Renal cortex interstitium (tissue), 11 donors: Measurements from ENCODE around the gene GDPD3. TPM values are rescaled to one million over a fixed set of nuclear protein-coding genes. Genes with fewer than 3 reads are reported as not detected.

Source experiments
- DNase-seq, 11 donors: peaks; one replicate each; pipeline ENCODE4 v3.0.0-alpha.2; 2013; ENCODE audit warnings: low read depth in 9 of 11, low spot score in 4 of 11; ENCODE audit errors: extremely low read depth in 1 of 11
- polyA plus RNA-seq, 3 donors: library from polyadenylated mRNA; unstranded; fragments of 120-200 nt; gene quantifications; one replicate each; pipeline ENCODE4 v1.2.1, GENCODE V29; 2013; ENCODE audit not compliant: insufficient read length in 3 of 3

The GDPD3 gene
- polyA plus RNA-seq, 3 donors, result 11.3 to 14.0 (median 12.6) TPM

DNA sequence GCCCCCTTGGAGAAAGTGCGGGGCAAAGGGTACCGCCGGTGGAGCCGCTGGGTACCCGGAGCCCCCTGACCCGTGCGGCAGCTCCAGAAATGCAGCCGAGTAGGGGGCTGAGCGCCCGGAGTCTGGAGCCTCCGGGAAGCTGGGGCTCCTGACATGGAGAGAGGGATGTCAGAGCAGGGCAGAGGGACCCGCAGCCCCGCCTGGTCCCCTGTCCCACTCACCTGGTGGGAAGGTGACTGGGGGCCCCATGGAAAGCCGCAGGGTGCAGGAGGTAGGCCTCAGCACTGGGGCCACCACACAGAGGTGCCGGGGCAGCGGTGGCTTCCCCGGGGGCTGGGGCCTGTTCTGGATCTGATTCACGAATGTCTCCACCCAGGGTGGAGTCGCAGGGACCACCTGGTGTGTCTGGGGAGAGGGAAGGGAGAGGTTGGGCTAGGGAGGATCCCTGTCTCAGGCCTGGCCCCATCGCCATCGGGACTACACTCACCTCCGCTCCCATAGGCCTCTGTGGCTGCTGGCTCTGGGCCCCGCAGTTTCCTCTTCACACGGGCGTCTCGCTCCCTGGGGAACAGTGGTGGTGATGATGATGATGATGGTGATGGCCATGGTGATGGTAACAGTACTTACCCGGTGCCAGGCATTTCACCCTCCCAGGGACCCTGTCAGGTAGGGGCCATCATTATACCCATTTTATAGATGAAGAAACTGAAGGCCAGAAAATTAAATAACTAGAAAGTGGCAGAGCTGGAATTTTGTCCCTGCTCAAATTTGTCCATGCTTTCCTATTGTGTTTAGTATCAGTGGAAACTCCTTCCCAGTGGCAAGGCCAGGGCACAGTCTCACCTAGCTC is 26.8 kb downstream of the GDPD3 start:
- no peak for DNase-seq

GRCh38 chr16:30085820-30086219 is 27.5 kb downstream of the GDPD3 start:
- no peak for DNase-seq

DNA sequence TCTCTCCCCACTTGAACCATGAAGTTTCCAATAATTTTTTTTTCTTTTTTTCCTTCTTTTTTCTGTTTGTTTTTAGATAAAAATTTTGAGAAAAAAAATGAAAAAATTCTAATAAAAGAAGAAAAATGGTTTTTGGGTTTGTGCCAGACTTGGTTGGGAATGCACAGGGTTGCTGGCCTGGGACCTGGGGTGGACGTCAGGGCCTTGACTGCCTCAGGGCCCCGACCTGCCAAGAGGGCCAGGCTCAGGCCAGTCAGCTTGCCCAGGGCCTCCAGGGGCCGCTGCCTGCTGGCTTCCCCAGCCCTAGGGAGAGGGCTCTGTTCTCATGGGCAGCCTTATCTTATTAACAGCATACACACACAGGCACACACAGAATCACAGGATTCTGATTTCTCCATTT is 28.1 kb downstream of the GDPD3 start:
- no peak for DNase-seq

DNA sequence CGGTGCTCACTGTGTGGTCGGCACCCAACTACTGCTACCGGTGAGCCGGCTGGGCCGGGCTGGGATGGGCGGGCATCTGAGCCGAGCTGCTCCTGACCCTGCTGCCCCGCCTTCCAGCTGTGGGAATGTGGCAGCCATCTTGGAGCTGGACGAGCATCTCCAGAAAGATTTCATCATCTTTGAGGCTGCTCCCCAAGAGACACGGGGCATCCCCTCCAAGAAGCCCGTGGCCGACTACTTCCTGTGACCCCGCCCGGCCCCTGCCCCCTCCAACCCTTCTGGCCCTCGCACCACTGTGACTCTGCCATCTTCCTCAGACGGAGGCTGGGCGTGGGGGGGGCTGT is 28.5 kb downstream of the GDPD3 start:
- DNase-seq, result no peak

- no peak for DNase-seq
Measured at GRCh38 chr16:30084096-30084815, 29.1 kb downstream of the GDPD3 start.

DNA sequence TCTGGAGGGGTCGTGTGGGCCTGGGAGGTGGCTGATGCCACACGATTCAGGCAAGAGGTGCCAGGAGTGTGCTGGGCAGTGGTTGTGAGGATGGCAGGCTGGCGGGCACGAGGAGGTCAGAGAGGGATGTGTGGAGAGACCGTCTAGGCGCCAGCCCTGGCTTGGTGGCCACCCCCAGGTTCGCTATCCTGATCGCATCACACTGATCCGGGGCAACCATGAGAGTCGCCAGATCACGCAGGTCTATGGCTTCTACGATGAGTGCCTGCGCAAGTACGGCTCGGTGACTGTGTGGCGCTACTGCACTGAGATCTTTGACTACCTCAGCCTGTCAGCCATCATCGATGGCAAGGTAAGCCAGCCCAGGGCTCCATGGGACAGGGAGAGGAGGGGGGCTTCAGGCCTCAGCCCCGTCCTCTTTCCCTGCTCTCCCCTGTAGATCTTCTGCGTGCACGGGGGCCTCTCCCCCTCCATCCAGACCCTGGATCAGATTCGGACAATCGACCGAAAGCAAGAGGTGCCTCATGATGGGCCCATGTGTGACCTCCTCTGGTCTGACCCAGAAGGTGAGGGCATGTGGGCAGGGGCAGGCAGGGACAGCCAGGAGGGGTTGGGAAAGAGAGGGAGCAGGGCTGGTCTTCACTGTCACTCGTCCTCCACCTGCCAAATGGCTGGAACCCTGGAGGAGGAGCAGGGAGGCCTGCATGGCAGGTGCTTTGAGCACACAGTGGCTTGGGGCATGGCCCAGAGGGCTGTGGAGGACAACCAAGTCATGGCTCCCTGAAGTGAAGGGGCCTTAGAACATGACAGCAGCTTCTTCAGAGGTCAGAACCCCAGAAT is 29.9 kb downstream of the GDPD3 start:
- no peak for DNase-seq

GRCh38 chr16:30082545-30083090 is 30.7 kb downstream of the GDPD3 start:
- DNase-seq, result no peak

DNA sequence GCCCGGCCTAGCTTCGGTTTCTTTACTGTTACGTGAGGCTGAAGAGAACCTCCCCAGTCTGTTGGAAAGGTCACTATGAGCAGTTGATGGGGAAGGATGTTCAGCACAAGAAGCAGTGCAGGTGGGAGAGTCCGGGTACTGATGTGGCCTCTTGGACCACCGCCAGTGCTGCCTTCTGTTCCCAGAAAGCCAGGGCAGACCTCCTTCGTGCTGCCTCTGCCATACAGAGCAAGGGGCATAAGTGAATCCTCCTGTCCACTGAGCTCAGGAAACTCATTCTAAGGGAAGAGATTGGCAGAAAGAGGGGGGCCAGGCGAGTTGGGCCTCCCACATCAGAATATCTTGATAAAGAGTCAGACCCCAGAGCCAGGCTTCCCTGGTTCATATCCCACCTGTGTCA is 33.9 kb downstream of the GDPD3 start:
- DNase-seq, result no peak

GRCh38 chr16:30078744-30079143 is 34.6 kb downstream of the GDPD3 start:
- DNase-seq, result no peak

DNA sequence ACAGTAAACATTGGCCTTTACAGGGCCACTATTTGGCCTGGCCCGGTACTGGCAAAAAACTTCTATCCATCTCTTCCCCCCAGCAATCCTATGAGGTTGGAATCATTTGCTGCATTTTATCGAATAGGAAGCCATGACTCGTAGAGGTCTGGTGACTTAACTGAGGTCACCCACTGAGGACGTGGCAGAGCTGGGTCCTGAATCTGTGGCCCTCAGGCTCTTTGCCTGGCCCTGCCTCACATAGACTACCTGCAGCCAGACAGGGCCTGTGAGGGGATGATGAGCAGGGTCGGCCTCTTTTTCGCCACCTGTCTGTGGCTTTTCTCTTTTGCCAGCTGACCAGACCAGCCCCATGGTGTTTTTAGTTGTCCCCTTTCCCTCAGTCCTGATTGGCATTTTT is 35.7 kb downstream of the GDPD3 start:
- no peak for DNase-seq

DNA sequence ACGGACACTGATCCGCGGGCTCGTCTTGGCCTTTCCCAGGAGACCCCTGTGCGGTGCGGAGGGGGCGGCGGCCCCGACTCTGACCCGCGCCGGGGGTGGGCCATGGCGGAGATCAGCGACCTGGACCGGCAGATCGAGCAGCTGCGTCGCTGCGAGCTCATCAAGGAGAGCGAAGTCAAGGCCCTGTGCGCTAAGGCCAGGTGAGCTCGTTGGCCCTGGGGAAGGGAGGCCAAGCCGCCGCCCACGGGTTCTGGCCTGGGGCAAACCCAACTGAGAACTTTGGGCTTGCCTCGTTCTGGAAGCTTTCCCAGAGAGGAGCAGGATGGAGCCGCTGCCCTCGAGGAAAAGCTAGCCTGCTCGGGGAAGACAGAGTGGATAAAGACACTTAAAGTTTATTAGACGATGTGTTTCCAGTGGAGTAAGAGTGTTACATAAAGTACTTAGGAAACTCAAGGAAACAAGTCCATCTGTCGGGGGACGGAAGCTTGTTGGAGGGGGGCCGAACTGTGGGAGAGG is 37.0 kb downstream of the GDPD3 start:
- no peak for DNase-seq

- peak in 8 of 11 donors; percentile 81 to 90 (median 88) for DNase-seq
Measured at GRCh38 chr16:30075503-30076275, 37.6 kb downstream of the GDPD3 start, which contains the start of gene PPP4C. Gene PPP4C, plus strand, starts transcription at chr16:30075994. Its CDS starts 384 bp downstream, at chr16:30076378.

DNA sequence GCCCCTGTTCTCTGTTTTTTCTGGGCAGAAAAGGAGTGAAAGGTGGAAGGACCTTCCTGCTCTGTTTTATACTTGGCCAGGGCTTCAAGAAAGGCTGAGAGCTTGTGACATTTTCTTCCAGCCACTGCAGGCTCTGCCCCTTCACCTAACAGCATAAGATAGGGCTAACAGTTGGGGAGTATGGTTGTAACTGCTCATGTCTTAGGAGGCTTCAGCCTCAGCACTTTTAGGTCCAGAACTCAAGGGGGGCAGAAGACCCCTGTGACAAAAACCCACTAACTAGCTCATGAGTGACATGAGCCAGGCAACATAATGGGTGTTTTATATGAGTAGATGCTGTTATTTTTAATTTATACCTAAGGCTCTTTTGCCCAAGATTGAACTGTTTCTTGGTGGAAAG is 42.8 kb downstream of the GDPD3 start:
- no peak for DNase-seq

- DNase-seq, result no peak
Measured at GRCh38 chr16:30069611-30070462, 43.5 kb downstream of the GDPD3 start.

GRCh38 chr16:30068750-30069610 is 44.4 kb downstream of the GDPD3 start:
- no peak for DNase-seq

DNA sequence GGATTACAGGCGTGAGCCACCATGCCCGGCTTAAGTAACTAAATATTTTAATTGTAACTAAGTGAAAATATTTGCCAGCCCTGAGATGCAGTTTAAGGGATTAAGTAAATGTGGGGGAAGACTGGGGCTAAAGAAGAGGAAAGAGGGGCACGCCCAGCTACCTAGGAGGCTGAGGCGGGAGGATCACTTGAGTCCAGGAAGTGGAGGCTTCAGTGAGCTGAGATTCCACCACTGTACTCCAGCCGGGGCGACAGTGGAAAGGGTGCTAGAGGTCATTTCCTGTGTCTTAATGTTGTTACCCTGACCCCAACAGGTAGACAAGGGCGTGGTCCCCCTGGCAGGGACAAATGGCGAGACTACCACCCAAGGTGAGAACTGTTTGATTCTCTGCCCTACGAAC is 45.0 kb downstream of the GDPD3 start:
- no peak for DNase-seq

- DNase-seq, result no peak
Measured at GRCh38 chr16:30067584-30067916, 45.8 kb downstream of the GDPD3 start.
